ENCODE results near the gene PTDSS2.
A peak's percentile ranks its signal among the peaks of the same experiment; 100 is the strongest.

PTDSS2 gene

DNA sequence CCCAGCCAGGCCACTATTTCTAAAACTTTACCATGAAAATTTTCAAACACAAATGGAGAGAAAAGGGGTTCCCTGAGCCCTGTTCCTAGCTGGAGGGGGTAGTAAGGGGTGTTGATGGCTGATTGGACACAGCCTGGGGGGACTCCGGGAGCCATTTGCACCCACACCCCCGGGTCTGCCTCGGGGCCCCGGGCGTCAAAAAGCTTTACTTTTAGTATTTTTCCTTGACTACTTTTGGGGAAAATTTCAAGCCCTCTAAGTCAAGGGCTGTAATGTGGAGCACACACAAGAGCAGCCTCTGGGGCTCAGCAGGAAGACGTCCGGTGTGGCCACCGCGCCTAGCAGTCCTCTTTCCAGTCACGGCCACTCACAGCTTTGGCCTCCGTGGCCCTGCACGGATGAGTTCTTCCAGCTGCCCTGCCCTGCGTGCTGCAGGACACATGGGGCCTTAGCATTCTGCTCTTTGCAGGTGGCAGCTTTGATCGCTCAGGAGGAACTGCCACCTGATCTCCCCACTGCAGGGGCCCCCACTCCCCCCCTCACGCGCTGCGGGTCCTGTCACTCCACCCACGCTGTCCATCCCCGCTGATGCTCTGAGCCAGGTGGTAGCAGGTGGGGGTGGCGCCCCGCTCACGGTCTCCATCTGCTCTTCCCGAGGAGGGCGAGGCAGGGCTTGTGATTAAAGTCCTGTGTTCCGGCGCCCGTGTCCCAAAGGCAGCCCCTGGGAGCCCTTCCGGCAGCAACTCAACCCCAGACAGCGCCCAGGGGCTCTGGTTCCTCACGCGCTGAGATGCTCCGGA, 42.5 kb downstream of the PTDSS2 start:
- DNase-seq (ENCODE audit: low spot score): peak; percentile 57

GRCh38 chr11:494761-495536, 44.9 kb downstream of the PTDSS2 start:
- no peak for DNase-seq (ENCODE audit: low spot score)

DNA sequence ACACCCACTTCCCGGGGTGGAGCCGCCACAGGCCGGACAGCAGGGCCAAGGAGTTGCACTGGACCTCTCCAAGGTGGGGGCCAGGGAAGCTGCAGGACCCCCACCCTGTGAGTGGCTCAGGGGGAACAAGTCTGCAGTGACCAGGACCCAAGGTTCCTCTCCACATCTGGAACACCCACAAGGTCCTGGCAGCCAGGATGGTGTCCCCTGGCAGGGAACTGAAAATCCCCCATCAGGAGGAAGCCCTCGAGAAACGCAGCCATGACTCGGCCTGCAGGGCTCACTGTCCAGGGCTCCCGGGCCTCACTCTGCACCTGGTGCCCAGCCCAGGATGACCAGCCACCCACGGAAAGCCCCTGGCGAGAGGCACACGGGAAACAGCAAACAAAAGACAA, 45.5 kb downstream of the PTDSS2 start:
- no peak for DNase-seq (ENCODE audit: low spot score)

GRCh38 chr11:496834-497564, 46.9 kb downstream of the PTDSS2 start:
- DNase-seq (ENCODE audit: low spot score): no peak

DNA sequence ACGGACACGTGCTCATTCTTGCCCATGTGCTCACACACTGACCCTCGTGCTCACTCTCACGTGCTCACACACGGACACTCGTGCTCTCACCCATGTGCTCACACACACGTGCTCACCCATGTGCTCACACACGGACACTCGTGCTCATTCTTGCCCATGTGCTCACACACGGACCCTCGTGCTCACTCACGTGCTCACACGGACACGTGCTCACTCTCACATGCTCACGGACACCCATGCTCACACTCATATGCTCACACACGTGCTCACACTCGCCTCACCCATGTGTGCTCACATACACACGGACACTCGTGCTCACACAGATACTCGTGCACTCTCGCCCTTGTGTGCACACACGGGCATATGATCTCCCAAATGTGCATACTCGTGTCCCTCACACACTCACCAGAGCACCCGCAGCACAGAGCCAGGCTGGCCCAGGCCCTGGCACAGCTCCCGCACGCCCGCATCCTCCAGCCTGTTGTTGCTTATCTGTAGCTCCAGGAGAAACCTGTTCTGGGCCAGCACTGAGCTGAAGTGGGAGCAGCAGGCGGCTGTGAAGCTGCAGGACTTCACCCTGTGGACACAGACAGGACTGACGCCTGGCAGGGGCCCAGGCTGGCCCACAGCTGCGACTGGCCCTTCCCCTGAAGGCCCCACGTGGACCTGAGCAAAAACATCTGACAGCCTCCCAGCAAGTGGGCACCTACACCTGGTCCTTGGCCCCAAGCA, 47.7 kb downstream of the PTDSS2 start:
- no peak for DNase-seq (ENCODE audit: low spot score)

GRCh38 chr11:498297-499181, 48.5 kb downstream of the PTDSS2 start:
- DNase-seq (ENCODE audit: low spot score): no peak

DNA sequence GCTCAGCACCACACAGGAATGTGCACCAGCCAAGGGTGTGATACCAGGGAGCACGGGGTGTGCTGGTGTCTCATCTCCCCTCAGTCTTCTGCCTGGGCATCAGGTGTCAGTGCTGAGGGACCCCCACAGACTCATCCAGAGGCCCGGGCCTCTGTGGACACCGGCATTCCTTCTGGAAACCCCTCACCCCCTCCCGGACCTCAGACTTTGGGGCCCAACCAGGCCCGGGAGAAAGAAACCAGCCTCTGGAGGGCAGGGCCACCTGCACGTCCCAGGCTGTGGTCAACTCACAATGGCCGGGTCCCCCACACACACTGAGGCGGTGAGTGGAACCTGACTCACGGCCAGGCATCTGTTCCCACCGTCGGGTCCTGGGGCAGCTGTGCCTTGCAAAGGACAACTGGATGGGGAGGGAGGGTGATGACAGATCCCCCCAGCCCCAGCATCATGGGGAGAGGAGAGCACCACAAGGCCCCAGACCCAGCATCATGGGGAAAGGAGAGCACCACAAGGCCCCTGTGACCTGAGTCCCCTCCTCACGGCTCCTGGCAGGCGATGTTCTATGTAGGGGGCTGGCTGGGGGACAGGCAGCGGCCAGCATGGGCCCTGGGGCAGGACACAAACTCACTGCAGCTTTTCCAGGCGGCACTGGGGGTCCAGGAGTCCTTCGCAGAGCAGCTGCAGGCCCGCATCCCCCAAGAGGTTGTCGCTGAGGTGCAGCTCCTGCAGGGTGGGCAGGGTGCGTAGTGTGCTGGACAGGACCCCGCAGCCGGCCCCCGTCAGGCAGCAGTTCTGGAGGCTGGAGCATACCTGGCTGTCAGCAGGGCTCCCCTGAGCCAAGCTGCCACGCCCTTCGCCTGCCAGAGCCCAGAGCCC, 49.4 kb downstream of the PTDSS2 start:
- no peak for DNase-seq (ENCODE audit: low spot score)

GRCh38 chr11:501001-501682, 51.1 kb downstream of the PTDSS2 start:
- DNase-seq (ENCODE audit: low spot score): no peak

DNA sequence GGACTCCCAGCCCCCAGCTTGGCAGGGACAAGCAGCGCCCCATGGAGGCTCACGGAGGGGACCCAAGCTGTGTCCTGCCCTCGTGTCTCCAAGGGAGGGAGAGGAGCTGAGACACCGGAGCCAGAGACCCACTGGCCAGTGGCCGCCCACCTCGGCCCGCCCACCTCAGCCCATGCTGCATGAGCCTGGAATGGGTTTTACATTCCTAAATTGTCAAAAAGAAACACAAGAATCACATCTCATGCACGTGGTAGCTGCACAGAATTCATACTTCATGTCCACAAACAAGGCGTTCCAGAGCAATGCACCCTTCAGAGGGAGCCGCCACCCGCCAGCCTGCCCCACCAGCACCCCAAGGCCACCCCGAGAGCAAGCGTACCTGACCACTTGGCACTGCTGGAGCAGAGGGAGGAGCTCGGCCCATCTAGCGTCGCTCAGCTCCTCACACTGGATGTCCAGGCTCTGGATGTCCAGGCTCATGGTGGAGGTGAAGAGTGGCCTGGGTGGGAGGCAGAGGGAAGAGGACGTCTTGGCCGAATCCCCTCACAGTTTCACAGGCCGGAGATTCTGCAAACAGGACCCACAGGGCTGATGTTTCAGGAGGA, 51.7 kb downstream of the PTDSS2 start:
- no peak for DNase-seq (ENCODE audit: low spot score)

GRCh38 chr11:502288-503178, 52.5 kb downstream of the PTDSS2 start:
- no peak for DNase-seq (ENCODE audit: low spot score)

DNA sequence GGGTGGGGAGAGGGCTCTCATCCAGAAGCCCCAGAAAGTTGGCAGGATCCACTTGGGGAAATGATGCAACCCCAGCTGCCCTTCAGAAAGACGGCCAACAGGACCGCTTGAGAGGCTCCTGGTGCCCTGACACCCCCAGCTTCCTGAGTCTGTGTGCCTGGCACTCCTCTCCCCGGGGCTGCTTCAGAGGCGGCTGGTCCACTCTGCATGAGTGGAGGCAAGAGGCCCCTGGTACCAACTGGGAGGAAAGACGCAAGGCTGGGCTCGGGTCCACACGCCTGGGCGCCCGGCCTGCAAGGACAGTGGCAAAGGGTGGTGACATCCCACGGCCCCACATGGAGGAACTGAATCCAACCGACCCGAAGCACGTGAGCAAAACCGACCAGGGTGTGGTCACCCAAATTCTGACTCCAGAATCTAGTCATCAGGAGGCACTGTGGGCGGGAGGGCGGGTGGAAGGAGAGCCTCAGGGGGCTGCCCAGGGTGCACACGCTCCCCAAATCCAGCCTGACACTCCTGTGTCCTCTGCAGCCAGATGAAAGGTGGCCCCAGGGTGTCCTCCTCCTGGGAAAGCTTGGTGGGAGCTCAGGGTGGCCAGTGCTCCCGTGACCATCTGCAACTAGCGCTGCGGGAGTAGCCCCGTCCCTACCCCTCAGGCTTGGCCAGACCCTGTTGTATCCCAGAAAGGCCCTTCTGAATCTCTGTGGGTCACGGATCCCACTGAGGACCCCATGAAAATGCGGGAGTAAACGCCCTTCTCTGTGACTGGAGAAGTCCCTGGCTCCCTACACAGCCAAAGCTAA, 53.3 kb downstream of the PTDSS2 start:
- DNase-seq (ENCODE audit: low spot score): no peak

GRCh38 chr11:504053-504993, 54.2 kb downstream of the PTDSS2 start:
- no peak for DNase-seq (ENCODE audit: low spot score)

- DNase-seq (ENCODE audit: low spot score): no peak
These were observed 54.9 kb downstream of the PTDSS2 start for GRCh38 chr11:504994-505344.

- DNase-seq (ENCODE audit: low spot score): peak; percentile 95
These were observed 56.3 kb downstream of the PTDSS2 start for GRCh38 chr11:506238-506994.

DNA sequence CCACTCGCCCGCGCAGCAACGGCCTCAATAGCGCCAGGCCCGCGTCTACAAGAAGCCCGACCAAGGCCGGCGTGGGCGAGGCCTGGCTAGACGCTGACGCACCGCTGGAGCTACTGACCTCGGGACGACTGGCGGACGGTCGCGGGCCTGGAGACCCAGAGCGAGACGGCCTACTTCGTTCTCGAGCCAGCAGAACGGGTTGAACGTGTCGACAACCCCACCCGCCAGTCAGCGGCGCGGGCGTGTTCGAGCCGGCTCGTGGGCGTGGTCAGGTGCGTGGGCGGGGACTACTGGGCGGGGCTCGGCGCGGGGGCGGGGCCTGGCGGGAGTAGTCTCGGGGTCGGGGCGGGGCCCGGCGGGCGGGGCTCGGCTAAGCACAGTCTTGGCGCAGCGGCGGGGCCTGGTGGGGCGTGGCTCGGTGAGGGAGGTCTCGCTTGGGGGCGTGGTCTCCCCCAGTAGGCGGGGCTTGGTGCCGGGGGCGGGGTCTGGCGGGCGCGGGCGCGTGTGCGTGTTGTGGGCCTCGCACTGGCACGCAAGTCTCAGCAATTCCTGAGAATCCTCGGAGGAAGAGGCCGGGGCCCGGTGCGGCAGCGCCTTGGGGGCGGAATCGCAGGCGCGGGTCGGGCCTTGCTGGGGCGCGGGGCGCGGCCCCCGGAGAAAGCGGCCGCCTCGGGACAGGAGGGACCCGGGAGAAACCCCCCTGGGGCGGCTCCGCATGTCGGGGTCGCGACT, 57.1 kb downstream of the PTDSS2 start, which contains the start of gene RNH1:
RNH1 (minus strand) TSS at position 248 of the 732 bp plus-strand sequence. CDS start 5,080 bp downstream, outside the sequence.
- peak; percentile 88 for DNase-seq (ENCODE audit: low spot score)

Data from cerebellar cortex (tissue), 1 donor.